Activated CD4-positive, CD25-positive, alpha-beta regulatory T cell treated with anti-CD3 and anti-CD28 coated beads, Interleukin-2, amount 50 U/mL, for 16 hours (primary cell): ENCODE data around the gene MYO16.
"Not testable (repeated sequence)": the region's sequence is repeated elsewhere in the genome, so short reads cannot be mapped to it uniquely, and the experiment has no call there.

ENCODE experiments used
- DNase-seq: peaks from one replicate; pipeline ENCODE4 v3.0.0-alpha.2; 2020; ENCODE audit warnings: low read depth, low spot score

MYO16 gene

GRCh38 chr13:108741930-108742329 is 112.5 kb downstream of the MYO16 start:
- no peak for DNase-seq

GRCh38 chr13:108742701-108743451 is 113.5 kb downstream of the MYO16 start:
- no peak for DNase-seq

- DNase-seq: no peak
These were observed 114.1 kb downstream of the MYO16 start for GRCh38 chr13:108743522-108743921.

GRCh38 chr13:108747843-108748242 is 118.4 kb downstream of the MYO16 start:
- no peak for DNase-seq

GRCh38 chr13:108752276-108752675 is 122.9 kb downstream of the MYO16 start:
- DNase-seq: no peak

GRCh38 chr13:108755083-108755482 is 125.7 kb downstream of the MYO16 start:
- no peak for DNase-seq

- DNase-seq: no peak
These were observed 130.7 kb downstream of the MYO16 start for GRCh38 chr13:108760129-108760528.

GRCh38 chr13:108760541-108760940 is 131.1 kb downstream of the MYO16 start:
- DNase-seq: no peak

GRCh38 chr13:108768035-108768434 is 138.6 kb downstream of the MYO16 start:
- DNase-seq: no peak

- no peak for DNase-seq
These were observed 140.0 kb downstream of the MYO16 start for GRCh38 chr13:108769213-108770070.

GRCh38 chr13:108775597-108775996 is 146.2 kb downstream of the MYO16 start:
- no peak for DNase-seq

- DNase-seq: no peak
These were observed 147.2 kb downstream of the MYO16 start for GRCh38 chr13:108776650-108777049.

- DNase-seq: no peak
These were observed 148.3 kb downstream of the MYO16 start for GRCh38 chr13:108777421-108778420.

- DNase-seq: no peak
These were observed 149.9 kb downstream of the MYO16 start for GRCh38 chr13:108779308-108779707.

- no peak for DNase-seq
These were observed 151.3 kb downstream of the MYO16 start for GRCh38 chr13:108780706-108781105.

- DNase-seq: no peak
These were observed 151.9 kb downstream of the MYO16 start for GRCh38 chr13:108781312-108781711.

- not testable (repeated sequence) for DNase-seq
These were observed 153.1 kb downstream of the MYO16 start for GRCh38 chr13:108782480-108782879.

- no peak for DNase-seq
These were observed 156.4 kb downstream of the MYO16 start for GRCh38 chr13:108785844-108786243.

- DNase-seq: no peak
These were observed 157.2 kb downstream of the MYO16 start for GRCh38 chr13:108786456-108787200.

GRCh38 chr13:108787700-108788414 is 158.4 kb downstream of the MYO16 start:
- DNase-seq: no peak
